ENCODE results near the gene COASY.
"Not testable (repeated sequence)": the region's sequence is repeated elsewhere in the genome, so short reads cannot be mapped to it uniquely, and the experiment has no call there.

GRCh38 chr17:42540558-42540957, 21.4 kb upstream of the COASY start:
- not testable (repeated sequence) for TF ChIP-seq POLR2A, POLR2AphosphoS5 (IDR thresholded peaks at IDR 0.05)
